NCI-H187 treated with DMSO at 0.1 percent for 48 hours (cell line): ENCODE results near the gene TCOF1.

Experiments used
- DNase-seq: peaks from one replicate; lab custom pipeline; 2025; lab: John Stamatoyannopoulos, UW

The TCOF1 gene

GRCh38 chr5:150391064-150391834 is 33.8 kb downstream of the TCOF1 start:
- no peak for DNase-seq

DNA sequence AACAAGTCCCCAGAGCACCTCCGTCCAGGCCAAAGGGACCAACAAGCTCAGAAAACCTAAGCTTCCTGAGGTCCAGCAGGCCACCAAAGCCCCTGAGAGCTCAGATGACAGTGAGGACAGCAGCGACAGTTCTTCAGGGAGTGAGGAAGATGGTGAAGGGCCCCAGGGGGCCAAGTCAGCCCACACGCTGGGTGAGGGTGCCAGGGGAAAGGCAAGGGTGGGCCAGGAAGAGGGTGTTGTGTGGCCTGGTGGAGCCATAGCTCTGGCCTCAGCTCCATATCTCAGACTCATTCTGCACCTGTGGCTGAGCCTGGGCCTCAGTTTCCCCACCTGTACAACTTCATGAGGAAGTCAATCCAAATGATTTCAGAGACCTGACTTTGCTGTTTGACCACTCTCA is 34.5 kb downstream of the TCOF1 start:
- no peak for DNase-seq

- no peak for DNase-seq
Measured at GRCh38 chr5:150392680-150393079, 35.2 kb downstream of the TCOF1 start.

GRCh38 chr5:150393096-150393645 is 35.7 kb downstream of the TCOF1 start:
- DNase-seq: no peak

DNA sequence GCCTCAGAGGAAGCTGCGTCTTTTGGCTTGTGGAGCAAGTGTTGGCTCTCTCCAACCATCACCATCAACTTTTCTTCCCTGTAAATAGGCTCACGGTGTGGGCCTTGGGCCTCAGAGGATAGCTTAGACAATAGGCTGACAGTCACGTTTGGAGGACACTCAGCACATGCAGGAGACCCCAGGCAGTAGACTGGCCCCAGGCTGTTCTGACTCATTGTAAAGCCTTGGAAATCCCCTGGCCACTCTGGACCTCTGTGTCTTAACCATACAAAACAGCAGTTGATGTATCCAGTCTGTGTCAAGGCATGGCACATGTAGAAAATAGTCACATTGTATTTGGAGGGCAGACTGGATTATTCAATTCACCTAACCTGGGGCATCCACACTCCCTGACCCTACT is 36.6 kb downstream of the TCOF1 start:
- no peak for DNase-seq

DNA sequence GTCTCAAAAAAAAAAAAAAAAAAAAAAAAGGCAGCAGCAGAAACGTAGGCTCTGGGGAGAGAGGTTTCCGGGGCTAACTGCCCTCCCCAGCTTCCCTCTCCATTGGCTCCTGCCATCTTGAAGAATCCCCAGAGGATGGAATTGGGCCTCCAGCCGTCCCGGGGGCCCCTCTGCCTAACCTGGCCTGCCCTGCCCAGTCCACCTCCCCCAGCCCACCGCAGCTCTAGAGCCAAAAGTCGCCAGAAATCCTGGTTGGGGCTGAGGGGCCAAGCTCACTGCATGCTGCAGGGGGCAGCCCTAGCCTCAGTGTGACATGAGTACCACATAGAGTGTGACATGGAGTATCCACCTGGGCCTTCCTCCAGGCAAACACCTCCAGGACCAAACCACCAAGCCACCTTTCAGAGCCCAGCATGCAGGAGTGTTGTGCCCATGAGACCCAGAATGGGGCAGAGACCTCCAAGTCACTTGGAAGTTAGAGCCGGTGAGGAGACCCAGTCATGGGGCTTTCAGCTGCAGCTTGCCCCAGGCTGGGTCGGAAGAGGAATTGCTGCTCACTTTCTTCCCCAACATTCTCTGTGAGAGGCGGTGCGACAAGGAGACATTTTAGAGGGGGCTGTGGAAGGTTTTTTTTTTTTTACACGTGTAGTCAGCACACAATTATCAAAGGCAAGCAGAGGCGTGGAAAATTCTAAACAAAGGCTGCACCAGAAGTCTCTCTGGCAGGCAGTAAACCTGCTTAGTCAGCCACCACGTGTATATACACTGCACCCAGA is 37.6 kb downstream of the TCOF1 start:
- DNase-seq: no peak

DNA sequence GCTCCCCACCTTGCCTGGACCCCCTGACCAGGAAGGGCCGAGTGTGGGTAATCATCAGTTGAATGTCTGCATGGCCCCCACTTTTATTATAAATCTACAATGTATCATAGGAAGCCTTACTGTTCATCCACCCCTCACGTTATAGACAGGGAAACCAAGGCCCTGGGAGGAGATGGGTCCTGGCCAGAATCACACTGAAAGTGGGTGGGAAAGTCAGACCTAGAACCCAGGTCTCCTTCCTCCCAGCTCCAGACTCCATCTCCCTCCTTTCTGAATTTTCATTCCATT is 38.1 kb downstream of the TCOF1 start:
- DNase-seq: no peak

GRCh38 chr5:150396267-150396666 is 38.8 kb downstream of the TCOF1 start:
- no peak for DNase-seq

DNA sequence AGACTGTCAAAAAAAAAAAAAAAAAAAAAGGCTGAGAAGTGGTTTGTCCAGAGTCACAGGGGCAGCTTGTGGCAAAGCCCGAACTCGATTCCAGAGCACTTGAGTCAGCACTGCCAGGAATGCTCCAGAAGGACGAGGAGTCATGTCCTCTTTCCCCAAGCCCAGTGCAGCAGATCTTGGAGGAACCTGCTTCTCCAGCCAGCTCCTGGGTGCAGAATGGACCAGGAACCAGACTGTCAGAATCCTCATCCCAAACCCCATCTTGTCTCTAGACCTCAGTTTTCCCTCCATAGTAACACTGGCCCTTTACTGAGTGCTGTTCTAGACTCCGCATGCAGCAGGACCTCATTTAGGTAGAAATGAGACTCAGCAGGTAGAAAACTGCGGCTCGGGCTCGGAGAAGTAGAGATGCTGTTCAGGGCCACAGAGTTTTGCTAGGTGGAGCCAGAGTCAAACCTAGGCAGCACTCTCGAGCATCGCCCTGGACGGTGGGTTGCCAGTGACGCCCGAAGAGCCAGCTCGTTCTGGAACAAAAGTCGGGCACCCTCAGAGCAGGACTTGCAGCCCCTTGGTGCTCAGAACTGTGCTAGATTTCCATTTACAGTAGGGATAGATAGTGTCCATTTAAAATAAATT is 39.8 kb downstream of the TCOF1 start:
- no peak for DNase-seq

DNA sequence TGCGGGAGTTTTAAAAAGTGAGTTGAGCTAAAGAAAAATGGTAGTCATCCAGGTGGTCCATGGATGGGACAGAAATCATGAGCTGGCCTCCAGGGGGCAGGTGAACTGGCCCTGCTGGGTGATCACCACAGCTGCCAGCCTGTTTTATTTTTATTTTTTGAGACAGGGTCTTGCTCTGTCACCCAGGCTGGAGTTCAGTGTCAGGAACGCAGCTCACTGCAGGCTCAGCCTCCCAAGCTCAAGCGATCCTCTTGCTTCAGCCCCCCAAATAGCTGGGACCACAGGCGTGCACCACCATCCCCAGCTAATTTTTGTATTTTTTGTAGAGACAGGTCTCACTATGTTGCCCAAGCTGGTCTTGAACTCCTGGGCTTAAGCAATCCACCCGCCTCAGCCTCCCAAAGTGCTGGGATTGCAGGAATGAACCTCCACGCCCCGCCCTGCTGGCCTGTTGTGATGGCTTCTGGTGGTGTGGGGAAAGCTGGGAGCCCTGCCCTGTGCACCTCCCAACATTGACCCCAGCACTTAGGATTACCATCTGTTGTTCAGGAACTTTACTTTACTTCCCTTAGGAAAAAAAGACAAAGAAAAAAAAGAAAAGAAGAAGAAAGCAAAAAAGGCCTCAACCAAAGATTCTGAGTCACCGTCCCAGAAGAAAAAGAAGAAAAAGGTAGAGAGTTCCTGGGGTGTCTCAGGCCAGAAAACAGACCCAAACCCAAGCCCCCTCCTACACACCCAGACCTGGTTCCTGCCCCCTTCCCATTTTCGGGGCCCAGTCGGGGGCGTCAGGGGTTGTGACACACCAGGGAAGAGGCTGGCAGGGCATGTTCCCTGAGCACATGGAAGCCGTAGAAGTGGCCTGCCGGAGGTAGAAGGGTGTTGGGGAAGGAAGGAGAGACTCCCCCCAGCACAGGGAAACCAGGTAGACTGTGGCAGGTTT is 40.6 kb downstream of the TCOF1 start:
- no peak for DNase-seq

- no peak for DNase-seq
Measured at GRCh38 chr5:150398722-150399523, 41.4 kb downstream of the TCOF1 start.

- no peak for DNase-seq
Measured at GRCh38 chr5:150399524-150400211, 42.2 kb downstream of the TCOF1 start.

DNA sequence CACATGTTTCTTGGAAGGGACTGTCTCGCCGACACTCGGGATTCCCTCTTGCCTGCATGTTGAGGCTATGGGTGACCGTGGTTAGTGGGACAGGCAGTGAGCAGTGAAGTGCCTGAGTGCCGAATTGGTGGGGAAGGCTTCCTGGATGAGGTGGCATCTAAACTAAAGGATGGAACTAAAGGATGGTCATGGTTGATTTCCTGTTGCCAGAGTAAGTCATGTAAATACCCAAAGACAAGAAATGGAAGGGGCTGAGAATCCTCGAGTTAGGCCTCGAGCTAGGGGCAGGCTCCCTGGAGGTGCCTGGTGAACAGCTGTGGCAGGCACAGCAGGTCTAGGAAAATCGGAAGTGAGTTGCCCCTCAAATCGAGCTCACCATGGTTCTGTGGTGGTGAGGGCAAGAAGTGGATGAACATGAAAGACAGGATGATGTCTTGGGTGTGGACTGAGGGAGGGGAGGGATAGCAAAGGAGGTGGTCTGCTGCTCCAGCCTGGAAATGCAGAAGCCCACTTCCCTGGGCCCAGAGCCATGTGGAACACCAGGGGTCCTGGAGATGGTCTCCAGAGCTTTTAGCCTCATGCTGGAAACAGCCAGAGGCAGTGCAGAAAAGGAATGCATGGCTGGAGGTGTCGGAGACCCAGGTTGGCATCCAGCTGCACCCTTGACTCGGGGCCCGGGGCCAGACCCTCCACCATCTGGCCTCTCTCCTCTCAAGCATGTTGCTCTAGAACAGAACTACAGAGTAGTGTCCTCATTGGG is 43.0 kb downstream of the TCOF1 start:
- DNase-seq: no peak

DNA sequence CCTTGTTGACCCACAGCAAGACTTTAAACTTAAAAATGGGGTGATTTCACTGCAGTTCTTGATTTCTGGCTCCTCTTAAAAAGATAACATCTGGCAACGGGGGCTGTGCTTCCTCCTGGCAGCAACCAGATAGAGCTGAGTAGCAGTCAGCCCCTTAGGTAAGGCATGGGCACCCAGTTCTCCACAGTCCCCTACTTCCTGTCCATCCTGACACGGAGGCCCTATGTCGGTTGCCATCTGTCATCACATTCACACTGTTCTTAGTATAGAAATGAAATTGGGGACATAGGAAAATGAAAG is 43.5 kb downstream of the TCOF1 start:
- no peak for DNase-seq

DNA sequence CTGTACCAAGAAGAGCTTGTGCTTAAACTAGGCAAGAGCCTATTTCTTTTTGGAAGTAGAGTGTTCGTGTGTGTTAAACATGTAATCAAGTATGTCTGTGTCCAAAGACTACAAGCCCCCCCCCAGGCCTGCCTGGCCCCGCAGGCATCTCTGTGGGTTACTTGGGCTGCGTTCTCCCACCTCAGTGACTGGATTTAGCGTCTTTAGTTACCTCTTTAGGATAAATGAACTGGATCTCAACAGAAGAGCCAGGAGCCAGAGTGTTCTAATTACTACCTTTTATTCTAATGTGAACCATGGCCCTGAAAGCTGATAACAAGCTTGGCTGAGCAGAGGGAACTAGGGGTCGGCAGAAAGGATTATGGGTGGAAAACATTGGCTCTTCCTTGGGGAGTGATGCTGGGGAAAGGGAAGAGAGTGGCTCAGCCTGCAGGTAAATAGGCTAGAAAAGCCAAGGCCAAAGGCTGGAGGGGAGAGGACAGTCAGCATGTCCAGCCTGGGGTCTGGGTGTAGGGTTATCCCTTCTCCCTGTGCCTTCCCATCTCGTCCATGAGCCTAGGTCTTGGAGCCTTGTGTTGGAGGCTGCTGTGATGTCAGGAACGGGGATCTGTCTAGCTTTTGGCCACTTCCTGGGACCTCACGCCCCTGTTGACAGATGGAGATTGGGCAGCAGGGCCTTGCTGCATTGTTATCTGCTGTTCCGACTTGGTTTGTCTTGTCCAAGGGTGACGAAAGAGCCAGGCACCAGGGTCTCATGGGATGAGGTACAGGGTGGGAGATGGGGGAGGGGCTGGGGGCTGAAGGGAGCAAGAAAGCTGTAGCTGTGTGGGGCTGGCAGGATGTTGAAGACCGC is 44.1 kb downstream of the TCOF1 start:
- DNase-seq: no peak

- DNase-seq: no peak
Measured at GRCh38 chr5:150402229-150402773, 44.8 kb downstream of the TCOF1 start.

GRCh38 chr5:150402901-150403342 is 45.4 kb downstream of the TCOF1 start:
- no peak for DNase-seq

DNA sequence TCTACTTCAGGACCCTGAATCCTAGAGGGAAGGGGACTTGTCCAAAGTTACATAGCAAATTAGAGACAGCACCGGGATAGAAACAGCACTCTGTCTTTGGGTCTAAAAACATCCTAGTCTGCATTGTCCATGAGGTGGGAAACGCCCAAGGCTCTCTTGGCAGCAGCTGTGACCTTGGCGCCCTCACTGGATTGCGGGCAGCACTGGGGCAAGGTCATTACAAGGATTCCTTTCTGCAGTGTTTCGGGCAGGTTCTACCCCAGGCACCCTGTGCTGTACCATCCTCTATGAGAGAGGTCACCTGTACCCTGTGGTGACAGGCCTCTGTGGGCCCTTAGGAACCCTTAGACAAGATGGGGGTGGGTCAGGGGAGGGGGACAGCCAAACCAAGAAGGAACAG is 46.6 kb downstream of the TCOF1 start:
- DNase-seq: no peak

GRCh38 chr5:150404535-150404934 is 47.0 kb downstream of the TCOF1 start:
- no peak for DNase-seq
